ENCODE measurements around the gene CTNNBL1. TPM values are rescaled to one million over a fixed set of nuclear protein-coding genes. Genes with fewer than 3 reads are reported as not detected.

The CTNNBL1 gene
- total RNA-seq, 1 experiment from 2014 or later, result 55.4 TPM

DNA sequence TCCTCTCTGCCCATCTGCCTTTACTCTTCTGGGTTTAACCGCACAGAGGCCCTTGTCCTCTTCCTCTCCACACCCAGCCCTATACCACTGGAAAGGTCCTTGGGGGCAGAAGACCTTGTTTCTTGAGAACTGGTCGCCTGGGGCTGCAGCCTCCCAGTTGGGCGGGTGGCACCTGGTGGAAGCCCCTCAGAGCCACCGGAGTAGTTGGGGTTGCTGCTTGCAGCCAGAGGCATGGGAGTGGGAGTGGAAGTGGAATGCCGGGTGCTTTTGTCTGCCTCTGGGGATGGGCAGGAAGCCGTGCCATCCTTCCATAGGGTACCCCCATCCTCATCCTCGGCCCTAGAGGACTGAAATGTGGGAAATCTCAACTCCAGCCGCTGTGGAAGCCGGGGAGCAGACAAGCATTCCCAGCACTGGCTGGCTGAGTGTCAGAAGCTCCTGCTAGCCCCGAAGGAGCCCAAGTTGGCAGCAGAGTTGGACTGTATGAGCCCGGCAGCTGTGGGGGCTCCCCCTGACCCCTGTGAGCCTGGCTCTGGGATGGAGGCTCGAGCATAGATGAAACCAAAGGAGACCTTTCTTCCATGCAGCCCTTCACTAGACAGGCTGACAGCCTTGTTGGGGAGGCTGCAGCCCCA is 210.3 kb downstream of the CTNNBL1 start:
- ChIA-PET POLR2A (no interaction called here), CTCF (no interaction called here), RAD21 (ENCODE audit: low non-redundant PET in 1 of 2, low total read pairs in 2 of 2, uncharacterized antibody in 2 of 2, unreplicated experiment in 2 of 2) (no interaction called here)
- no peak overlapping the region for H3K4me2 ChIP-seq (ENCODE audit: low read length)
- DNase-seq (ENCODE audit: low read depth, low spot score) (no peak), ATAC-seq (no peak)
- no peak overlapping the region for H3K4me3 ChIP-seq (replicated peaks in 1 of 2; ENCODE audit: low read depth in 1 of 2, low read length in 2 of 2)
- no peak overlapping the region for H3K27ac ChIP-seq (ENCODE audit: low read depth, low read length)
- no TSS peak for BruUV-seq (replicated peaks)
- no peaks in the 10 kb centered on the region for H3K9me3 ChIP-seq (ENCODE audit: control insufficient read depth in 1 of 2, insufficient read depth in 1 of 2, low read depth in 1 of 2, low read length in 2 of 2)
- H3K9me2 ChIP-seq (ENCODE audit: insufficient read depth), result no peaks in the 10 kb centered on the region
- no peak overlapping the region for H3K9ac ChIP-seq (ENCODE audit: low read length)
- TF ChIP-seq EGR1 (IDR thresholded peaks at IDR 0.05; ENCODE audit: low read depth) (no peak), ZNF274 (IDR thresholded peaks at IDR 0.05; ENCODE audit: low read depth, low read length) (no peak), EZH2phosphoT487 (IDR thresholded peaks at IDR 0.05; ENCODE audit: borderline replicate concordance) (no peak), SRF (IDR thresholded peaks at IDR 0.05; ENCODE audit: low read depth) (no peak), ATF3 (IDR thresholded peaks at IDR 0.05) (no peak), CBX3 (IDR thresholded peaks at IDR 0.05; ENCODE audit: low read depth) (no peak), TCF7L2 (IDR thresholded peaks at IDR 0.05; ENCODE audit: borderline replicate concordance, extremely low read depth, insufficient read depth, insufficient read length) (no peak), SIN3A (IDR thresholded peaks at IDR 0.05; ENCODE audit: low read depth) (no peak), RAD21 (IDR thresholded peaks at IDR 0.05; ENCODE audit: low read depth) (no peak)
- TF ChIP-seq, protein P1, sequence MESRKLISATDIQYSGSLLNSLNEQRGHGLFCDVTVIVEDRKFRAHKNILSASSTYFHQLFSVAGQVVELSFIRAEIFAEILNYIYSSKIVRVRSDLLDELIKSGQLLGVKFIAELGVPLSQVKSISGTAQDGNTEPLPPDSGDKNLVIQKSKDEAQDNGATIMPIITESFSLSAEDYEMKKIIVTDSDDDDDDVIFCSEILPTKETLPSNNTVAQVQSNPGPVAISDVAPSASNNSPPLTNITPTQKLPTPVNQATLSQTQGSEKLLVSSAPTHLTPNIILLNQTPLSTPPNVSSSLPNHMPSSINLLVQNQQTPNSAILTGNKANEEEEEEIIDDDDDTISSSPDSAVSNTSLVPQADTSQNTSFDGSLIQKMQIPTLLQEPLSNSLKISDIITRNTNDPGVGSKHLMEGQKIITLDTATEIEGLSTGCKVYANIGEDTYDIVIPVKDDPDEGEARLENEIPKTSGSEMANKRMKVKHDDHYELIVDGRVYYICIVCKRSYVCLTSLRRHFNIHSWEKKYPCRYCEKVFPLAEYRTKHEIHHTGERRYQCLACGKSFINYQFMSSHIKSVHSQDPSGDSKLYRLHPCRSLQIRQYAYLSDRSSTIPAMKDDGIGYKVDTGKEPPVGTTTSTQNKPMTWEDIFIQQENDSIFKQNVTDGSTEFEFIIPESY (IDR thresholded peaks at IDR 0.05; ENCODE audit: extremely low read depth, insufficient replicate concordance, low read length), result no peak
- no peaks in the 10 kb centered on the region for H4K20me1 ChIP-seq (ENCODE audit: insufficient read depth)
- no peak overlapping the region for H2AFZ ChIP-seq (ENCODE audit: low read depth, low read length, poor library complexity, severe bottlenecking)
- intact Hi-C loops (cut with micrococcal nuclease), result no loop called here
- H3K36me3 ChIP-seq (ENCODE audit: control insufficient read depth in 1 of 2, insufficient read depth in 2 of 2, low read length in 2 of 2), result no peaks in the 10 kb centered on the region
- no peaks in the 10 kb centered on the region for H3K79me2 ChIP-seq (ENCODE audit: insufficient read depth, low read length)
- peaks cover 14% of the 10 kb centered on the region for H3K27me3 ChIP-seq (ENCODE audit: insufficient read depth, low read length)
- peaks cover 0 to 2% of the 10 kb centered on the region in 2 experiments; a peak in 2 of 4 replicates for H3K4me1 ChIP-seq (ENCODE audit: control insufficient read depth in 1 of 2, insufficient read depth in 2 of 2, low read length in 2 of 2)

Data from HCT116 (cell line).